ENCODE results near the gene TLE4.

The TLE4 gene

DNA sequence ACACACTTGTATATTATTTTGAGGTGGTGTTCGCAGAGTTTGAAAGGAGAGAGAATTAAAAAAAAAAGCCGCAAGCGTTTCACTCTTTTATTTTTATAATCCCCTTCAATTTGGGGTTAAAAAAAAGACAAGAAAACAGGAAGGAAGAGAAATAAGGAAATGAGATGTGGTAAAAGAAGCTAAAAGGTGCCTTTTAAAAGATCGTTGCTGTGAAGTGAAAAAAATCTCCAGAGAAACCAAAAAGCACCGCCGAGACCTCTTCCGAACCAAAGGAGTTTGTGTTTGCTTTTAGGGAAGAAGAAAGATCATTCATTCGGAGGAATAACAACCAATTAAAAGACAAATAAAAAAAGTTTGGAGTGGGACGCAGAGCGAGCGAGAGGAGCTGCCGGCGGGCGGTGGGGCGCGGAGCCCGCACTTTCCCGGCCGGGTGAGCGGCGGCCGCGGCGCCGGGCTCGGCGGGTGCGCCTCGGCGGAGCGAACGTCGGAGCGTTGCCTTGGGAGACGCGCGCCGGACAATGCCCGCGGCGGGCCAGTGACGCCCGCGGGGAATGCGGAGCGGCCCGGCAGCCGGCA is 355 bp downstream of the TLE4 start:
- peak; percentile 50 for DNase-seq (ENCODE audit: low spot score)

- DNase-seq (ENCODE audit: low spot score) = peak; percentile 52
Observed at GRCh38 chr9:79572608-79573411, 1.0 kb downstream of the TLE4 start.

DNA sequence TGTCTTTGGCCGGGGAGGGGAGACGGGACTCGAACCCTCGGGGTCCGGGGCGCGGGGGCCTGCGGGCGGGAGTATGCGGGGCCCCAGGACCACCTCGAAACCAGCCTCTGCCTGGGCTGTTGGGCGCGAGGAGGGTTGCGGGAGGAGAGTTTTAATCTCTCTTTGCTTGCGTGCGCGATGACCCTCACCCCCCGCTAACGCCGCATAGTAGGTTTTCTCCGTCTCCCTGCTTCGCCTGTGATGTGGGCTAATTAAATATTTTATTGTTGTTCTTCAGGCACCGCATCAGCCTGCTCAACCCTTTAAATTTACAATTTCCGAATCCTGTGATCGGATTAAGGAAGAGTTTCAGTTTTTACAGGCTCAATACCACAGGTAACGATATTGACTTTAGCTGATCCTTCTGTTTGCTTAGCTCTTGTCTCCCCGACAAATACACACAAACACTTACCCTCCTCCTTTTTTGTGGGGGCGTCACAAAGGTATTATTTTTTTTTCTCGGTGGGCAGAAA is 1.7 kb downstream of the TLE4 start:
- DNase-seq (ENCODE audit: low spot score) = no peak

GRCh38 chr9:79574136-79574535 is 2.4 kb downstream of the TLE4 start:
- DNase-seq (ENCODE audit: low spot score) = no peak

- DNase-seq (ENCODE audit: low spot score) = no peak
Observed at GRCh38 chr9:79574781-79575180, 3.0 kb downstream of the TLE4 start.

DNA sequence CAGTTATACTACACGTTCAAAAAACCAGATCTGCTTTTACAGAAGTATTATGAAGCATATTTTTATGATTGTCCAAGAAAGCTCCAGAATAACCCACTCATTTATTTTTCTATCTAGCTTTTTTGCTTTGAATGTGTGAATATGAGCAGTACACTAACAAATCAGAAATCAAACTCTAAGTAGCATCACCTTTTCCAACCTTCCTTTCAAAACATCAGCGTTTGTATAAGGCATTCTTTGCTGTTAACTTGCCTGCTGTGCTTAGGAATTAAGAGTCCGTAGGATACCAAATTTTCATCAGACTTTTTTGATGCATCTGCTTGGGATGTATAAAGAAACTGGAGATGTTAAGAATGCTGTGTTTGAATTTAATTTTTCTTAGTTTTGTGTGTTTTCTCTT is 3.8 kb downstream of the TLE4 start:
- no peak for DNase-seq (ENCODE audit: low spot score)

DNA sequence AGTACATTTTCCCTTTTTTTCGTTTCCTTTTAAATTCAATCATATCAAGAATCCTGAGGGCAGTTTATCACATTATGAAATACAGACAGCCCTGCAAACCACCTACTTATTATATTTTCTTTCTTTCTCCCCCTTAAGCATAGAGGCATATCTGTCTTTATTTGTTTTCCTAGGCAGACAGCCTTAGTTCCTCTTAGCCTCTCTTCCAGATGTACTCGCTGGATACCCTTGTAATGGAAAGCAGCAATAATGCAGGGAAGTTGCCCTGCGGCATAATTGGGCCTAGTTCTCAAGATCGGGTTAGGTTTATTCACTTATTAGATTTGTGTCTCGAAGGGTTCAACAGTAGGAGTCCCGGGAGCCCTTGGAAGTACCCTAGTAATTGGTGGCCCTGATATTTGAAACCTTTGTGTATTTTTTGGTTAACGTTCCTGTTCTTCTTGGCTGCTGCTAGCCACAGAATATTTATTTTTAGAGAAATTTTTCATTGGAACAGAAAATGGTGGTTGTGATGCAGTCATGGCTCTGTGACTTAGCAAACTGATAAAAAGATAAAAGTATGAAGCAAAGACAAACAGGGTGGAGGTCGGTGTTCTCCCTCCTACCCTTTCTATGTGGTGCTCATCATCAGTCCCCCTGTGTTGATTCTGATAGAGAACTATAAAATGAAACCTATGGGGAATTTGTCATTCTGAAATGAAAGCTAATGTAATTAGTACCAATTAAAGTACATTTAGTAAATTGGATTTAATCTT is 6.4 kb downstream of the TLE4 start:
- DNase-seq (ENCODE audit: low spot score) = no peak

- no peak for DNase-seq (ENCODE audit: low spot score)
Observed at GRCh38 chr9:79578891-79579290, 7.1 kb downstream of the TLE4 start.

GRCh38 chr9:79579624-79580023 is 7.9 kb downstream of the TLE4 start:
- DNase-seq (ENCODE audit: low spot score) = no peak

- no peak for DNase-seq (ENCODE audit: low spot score)
Observed at GRCh38 chr9:79580055-79580454, 8.3 kb downstream of the TLE4 start.

DNA sequence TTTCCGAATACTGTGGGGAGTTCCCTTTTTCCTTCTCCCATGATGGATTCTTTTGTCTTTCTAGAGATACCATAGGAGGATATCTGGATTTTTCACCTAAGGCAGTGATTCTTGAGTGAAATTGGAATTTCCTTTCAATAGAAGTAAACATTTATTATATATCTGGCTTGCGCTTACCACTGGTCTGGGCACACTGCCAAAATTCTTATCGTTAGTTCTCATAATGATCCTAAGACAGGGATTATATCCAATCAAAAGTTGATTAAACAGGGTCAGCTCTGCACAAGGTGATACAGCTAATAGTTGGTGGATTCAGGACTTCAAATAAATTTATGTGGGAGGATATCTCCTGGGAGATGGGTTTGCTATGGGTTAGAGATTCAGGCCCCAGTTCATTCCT is 9.6 kb downstream of the TLE4 start:
- no peak for DNase-seq (ENCODE audit: low spot score)

- DNase-seq (ENCODE audit: low spot score) = no peak
Observed at GRCh38 chr9:79581794-79582193, 10.0 kb downstream of the TLE4 start.

GRCh38 chr9:79583952-79584654 is 12.3 kb downstream of the TLE4 start:
- DNase-seq (ENCODE audit: low spot score) = no peak

DNA sequence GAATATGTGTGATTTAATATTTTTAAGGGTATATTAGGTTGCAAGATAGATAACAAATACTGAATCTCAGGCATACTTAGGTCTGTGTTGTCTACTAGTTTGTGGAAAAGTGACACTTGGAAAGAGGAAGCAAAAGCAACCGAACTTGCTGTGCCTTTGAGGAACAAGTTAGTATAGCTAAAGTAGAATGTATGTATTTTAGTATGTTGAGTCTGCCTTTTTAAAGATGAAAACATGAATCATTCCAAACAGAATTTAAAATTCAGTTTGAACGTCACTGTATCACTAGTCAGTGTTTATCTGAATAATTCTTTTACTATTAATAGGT is 12.9 kb downstream of the TLE4 start:
- no peak for DNase-seq (ENCODE audit: low spot score)

DNA sequence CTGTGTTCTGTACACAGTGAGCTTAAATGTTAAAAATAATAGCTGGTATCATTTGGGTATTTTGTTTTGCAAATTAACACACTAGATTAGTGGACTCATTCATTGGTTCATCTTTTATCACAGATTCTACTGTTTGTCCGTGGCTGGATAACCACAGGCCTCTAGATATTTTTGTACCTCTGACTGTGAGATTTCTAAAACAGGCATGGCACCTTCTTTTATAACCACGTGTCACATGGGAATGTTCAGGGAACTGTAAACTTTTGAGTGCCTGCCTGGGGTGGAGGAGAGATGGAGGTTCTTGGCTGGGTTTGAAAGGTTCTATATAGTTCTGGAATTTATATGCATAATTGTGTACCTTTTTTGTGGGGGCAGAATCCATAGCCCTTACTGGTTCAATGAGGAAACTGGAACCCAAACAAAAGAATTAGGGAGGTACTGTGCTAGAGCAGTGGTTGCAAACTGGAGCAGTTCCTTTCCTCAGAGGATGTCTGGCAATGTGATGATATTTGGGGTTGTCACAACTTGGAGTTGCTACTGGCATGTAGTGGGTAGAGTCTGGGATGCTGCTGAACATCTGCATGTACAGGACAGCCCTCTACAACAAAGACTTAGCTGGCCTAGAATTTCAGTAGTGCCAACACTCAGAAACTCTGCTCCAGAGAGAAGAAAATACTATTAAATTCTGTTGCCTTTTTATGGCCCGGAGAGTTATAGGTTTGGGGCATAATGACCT is 16.9 kb downstream of the TLE4 start:
- no peak for DNase-seq (ENCODE audit: low spot score)

GRCh38 chr9:79591458-79591857 is 19.7 kb downstream of the TLE4 start:
- DNase-seq (ENCODE audit: low spot score) = no peak

- no peak for DNase-seq (ENCODE audit: low spot score)
Observed at GRCh38 chr9:79592726-79593493, 21.1 kb downstream of the TLE4 start.

GRCh38 chr9:79598562-79599345 is 27.0 kb downstream of the TLE4 start:
- DNase-seq (ENCODE audit: low spot score) = no peak

GRCh38 chr9:79600466-79600865 is 28.7 kb downstream of the TLE4 start:
- no peak for DNase-seq (ENCODE audit: low spot score)

DNA sequence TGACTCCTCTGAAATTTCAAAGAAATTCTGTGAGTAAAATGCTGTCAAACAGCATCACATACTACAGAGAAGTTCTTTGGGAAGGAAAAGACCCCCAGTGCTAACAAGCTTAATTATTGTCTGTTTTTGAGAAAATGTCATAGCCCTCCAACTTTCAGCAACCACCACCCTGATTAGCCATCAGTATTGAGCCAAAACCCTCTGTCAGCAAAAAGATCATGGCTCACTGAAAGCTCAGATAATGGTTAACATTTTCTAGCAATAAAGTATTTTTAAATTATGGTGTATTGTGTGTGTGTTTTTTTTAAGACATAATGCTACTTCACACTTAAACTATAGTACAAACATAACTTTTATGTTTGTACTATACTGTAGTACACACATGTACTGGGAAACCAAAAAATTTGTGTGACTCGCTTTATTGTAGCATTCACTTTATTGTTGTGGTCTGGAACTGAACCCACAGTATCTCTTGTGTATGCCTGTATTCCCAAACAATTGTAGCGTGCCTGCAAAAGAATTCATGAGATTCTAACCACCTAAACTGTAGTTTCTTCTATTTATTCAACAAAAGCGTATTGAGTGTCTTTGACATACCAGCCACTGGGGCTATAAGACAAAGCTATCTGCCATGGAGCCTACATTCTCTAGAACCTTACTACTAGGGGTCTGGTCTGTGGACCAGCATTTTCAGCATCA is 31.6 kb downstream of the TLE4 start:
- no peak for DNase-seq (ENCODE audit: low spot score)

All from germinal center (tissue), 1 donor.